HG03558 (cell line): ENCODE measurements around the gene KRTAP5-10.
"Not testable (repeated sequence)": the region's sequence is repeated elsewhere in the genome, so short reads cannot be mapped to it uniquely, and the experiment has no call there.

Experiments
- ATAC-seq: cut with Tn5 transposase; IDR thresholded peaks from one replicate; pipeline ENCODE4 v1.9.1; 2021; ENCODE audit warnings: moderate number of reproducible peaks; ENCODE audit not compliant: unreplicated experiment; ENCODE audit errors: extremely low read depth

The KRTAP5-10 gene

DNA sequence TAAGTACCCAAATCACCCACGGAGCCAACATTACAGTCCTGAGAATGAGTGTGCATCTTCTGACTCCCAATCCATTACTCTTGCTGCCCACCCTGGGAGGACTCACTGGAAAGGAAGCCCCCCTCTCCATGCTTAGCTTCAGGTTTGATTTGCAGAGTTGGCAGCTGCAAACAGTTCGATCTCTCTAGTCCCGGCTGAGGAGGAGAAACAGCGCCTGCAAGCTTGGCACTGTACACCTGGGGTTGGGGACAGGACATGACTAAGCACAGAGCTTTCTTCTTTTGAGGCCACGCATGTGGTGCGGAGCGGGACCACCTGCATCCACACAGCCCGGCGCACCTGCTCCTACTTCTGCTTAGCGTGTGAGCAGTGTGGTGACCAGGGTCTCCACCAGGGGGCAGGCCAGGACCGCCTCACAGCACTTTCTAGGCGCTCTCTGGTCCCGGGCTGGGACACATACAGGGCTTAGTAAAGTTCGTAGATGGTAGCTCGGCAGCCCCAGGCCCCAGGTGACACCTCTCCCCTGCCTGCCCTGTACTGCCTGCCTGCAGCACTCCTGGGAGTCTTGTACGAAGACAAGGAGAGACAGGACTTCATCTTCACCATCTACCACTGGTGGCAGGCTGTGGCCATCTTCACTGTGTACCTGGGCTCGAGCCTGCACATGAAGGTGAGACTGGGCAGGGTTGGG is 39.6 kb downstream of the KRTAP5-10 start:
- not testable (repeated sequence) for ATAC-seq

DNA sequence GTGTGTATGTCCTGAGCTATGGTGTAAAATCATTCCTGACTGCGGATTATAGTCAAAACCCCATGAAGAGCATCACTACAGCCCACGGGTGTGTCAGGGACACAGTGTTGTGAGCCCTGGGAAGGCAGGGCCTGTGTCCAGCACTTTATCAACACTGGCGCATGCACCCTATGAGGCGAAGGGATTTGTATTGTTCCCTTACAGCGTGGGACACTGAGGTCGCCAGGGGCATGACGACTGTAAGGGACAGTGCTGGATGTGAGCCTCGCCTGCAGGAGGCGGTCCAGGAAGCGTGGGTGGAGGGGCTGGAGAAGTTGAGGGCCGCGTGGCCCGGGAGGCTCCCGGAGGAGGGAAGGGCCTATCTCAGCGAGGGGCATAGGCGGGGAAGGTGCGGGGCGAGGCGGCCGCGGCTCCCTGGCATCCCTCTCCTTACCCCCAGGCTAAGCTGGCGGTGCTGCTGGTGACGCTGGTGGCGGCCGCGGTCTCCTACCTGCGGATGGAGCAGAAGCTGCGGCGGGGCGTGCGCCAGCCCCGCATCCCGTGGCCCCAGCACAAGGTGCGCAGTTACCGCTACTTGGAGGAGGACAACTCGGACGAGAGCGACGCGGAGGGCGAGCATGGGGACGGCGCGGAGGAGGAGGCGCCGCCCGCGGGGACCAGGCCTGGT is 41.6 kb downstream of the KRTAP5-10 start:
- not testable (repeated sequence) for ATAC-seq

GRCh38 chr11:71607520-71608216 is 42.3 kb downstream of the KRTAP5-10 start:
- not testable (repeated sequence) for ATAC-seq

GRCh38 chr11:71608272-71608671 is 42.9 kb downstream of the KRTAP5-10 start:
- not testable (repeated sequence) for ATAC-seq

DNA sequence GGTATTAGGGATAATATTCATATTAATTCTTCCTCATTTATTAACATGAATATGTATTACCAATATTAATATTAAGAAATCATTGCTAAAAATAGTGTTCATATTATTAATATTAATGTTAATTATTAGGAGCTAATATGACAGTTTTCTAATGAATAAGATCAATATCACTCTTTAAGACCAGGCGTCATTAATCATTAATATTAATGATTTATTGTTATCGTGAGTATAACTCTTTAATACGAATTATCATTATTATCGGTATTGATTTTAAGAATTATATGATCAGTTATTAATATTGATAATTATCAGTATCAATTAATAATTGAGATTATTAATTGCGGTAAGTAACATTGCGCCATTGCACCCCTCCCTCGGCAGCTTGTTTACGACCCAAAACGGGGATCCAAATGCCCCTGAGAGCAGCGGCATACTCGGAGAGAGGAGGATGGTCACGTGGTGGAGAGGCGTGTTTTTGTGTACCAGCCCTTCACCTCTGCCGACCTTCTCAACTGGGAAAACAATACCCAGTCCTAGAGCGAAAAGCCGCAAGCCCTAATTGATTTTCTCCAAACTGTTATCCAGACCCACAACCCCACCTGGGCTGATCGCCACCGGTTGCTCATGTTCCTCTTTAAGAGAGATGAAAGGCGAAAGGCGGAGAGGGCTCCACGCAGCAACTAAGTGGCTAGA is 46.0 kb downstream of the KRTAP5-10 start:
- ATAC-seq: not testable (repeated sequence)

GRCh38 chr11:71613931-71614330 is 48.6 kb downstream of the KRTAP5-10 start:
- ATAC-seq: not testable (repeated sequence)

DNA sequence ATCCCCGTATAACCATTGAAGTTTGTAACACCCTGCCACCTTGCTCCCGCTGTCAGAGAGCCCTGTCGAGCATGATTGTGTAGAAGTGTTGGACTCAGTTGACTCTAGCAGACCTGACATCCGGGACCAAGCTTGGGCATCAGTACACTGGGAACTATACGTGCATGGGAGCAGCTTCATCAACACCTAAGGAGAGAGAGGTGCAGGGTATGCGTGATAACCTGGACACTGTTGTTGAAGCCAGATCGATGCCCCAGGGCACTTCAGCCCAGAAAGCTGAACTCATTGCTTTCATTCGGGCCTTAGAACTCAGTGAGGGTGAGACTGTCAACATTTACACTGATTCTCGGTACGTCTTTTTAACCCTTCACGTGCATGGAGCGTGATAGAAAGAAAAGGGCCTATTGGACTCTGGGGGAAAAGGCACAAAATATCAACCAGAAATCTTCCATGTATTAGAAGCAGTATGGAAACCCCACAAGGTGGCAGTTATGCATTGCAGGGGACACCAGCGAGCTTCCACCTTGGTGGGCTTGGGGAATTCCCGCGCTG is 49.1 kb downstream of the KRTAP5-10 start:
- not testable (repeated sequence) for ATAC-seq

- ATAC-seq: not testable (repeated sequence)
These were observed 49.6 kb downstream of the KRTAP5-10 start for GRCh38 chr11:71615003-71615402.
